HG03045 (cell line): Measurements from ENCODE around the gene PAK4.

Experiments
- ATAC-seq: cut with Tn5 transposase; IDR thresholded peaks from one replicate; pipeline ENCODE4 v1.9.1; 2021; ENCODE audit warnings: mild to moderate bottlenecking, moderate library complexity; ENCODE audit not compliant: unreplicated experiment

Gene PAK4

GRCh38 chr19:39162441-39163043 lies 37.0 kb downstream of the PAK4 start:
- ATAC-seq: no peak

DNA sequence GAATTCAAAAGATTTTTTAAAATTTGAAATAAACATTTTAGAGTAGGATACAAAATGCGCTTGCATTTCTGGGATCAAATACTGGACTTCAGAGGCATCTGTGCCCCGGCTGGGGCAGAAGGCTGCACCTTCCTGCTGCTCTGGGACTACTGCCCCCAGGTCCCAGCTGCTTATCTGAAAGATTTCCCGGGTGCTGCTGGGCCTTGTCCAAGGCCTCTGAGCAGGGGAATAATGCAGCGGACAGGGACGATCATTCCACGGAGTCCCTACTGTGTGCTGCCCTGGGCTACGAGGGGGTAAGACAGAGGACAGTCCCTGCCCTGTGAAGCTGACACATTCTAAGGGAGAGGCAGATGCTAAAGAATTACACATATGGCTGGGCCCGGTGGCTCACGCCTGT lies 38.0 kb downstream of the PAK4 start:
- ATAC-seq: no peak

DNA sequence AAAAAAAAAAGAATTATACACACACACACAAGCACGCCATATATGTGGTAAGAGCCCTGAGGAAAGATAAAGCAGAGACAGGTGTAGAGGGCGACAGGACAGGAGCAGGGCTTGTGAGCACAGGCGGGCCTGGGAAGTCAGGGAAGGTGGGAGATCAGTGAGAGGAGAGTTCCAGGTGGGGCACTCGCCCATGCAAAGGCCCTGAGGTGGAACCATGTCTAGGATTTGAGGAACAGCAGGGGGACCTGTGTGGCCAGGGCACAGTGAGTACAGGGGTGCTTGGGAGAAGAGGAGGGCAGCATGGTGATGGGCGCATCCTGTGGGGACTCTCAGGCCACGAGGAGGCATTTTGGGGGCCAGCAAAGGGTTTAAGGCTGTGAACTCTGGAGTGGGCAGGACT lies 38.7 kb downstream of the PAK4 start:
- no peak for ATAC-seq

DNA sequence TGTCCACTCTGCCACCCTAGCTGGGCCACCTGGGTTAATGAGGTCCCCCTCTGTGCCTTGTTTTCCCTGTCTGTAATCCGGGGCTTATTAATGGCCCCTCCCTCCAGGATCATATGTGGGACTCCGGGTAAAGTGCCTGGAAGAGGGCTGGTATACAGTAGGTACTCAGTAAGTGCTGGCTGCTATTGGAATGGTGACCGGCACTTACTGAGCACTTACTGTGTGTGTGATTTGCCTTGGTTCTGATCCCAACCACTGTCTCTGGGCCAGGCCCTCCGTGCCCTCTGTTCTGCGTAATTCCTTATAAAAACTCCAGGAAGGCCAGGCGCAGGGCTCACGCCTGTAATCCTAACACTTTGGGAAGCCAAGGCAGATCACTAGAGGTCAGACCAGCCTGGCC lies 40.3 kb downstream of the PAK4 start:
- no peak for ATAC-seq

DNA sequence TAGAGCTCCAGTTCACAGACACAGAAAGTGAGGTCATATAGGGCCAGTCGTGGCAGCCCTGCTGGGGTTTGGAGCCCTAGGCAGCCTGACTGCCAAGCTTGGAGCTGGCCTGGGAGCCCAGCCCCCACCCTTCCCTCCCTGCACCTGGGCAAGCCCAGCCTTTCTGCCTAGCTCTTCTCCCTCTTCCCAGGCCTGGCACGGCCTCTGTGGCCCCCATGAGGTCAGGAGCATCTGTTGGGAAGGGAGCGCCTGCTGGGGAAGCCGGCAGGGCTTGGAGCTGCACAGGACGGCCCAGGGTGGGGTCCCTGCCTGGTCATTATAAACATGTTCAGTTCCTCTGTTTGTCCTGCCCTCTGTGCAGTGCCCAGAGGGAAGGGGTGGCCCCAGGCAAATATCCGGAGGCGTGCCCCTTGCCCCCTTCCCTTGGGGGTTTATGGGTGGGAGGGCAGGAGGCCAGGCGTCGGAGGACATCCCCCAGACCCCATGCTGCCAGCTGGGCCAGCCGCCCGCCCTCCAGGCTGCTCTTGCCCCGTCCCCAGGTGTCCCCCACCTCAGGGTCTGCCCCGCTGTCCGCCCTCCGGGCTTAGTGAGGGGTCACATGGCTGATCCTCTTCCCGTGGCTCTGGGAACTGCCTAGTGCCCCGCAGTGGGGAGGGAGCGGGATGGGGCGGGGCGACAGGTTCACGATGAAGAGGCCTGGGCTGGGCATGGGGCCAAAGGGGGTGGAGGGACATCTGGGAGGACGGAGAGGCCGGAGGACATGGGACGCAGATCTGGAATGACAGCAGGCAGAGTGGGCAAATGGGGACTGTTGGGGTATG lies 41.2 kb downstream of the PAK4 start:
- ATAC-seq: no peak

DNA sequence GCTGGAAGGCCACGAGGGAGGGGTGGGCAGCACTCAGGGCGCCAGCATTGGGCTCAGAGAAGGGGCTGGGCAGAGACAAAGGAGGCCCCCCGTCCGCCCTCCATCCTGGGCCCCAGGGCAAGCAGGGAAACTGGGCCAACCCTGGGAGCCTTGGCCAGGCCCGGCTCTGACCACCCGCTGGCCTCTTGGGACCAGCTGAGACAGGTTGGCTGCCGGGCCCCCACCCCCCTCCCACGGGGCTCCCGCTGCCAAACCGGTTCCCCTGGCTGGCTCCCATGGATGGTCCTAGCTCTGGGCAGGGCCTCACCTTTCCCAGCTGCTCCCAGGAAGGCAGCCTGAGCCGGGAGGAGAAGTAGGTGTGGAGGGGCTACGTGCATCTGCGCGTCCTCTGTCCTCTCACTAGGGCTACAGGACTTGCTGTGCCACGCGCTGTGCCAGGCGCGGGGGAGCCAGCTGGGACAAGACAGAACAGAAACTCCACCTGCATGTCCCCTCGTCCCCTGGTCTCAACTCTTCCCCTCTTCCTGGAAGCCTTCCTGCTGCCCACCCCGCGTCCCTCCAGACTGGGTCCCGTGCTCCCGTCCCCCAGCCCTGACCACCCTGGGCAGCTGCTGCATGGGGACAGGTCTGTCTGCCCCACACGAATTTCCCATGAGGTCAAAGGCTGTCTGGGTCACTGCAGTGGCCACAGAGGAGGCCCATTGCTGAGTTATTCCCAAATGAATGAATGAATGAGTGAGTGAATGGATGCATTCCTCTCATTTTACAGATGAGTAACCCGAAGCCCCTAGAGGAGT lies 42.1 kb downstream of the PAK4 start:
- ATAC-seq: no peak

DNA sequence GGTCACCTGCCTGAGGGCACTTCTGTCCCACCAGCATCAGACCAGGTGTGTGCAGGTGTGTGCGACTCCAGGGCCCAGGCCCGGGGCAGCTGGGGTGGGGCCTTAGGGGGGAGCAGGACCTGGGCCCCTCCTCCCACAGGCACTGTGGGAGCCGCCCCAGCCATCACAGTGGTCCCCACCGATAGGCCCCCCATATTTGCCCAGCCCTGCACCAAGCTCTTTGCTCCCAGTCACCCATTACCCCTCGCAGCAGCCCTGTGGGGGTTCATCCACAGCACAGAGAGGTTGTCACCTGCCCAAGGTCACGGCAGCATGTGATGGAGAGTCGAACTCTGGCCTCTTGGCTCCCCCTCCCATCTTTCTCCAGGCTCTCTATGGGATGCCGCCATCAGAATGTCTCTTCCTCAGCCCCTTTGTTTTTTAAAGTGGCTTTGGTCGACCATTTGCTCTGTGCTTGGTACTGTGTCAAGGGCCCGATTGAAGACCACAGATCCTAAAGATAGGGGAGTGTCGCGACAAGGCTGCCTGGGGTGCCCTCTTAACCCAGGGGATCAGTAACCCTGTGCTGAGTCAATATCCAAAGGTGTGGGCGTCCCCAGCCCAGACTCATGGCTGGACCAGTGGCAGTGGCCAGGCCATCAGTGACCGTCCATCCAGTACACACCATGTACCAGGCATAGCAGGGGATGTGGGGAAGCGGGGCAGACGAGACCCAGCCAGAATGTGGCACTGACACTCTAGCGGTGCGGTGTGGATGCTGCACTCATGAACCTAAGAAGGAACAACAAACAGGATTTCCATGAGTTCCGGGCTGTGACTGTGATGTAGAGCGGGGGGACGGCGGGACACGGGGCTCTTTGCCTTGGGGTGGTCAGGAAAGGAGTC lies 42.9 kb downstream of the PAK4 start:
- ATAC-seq: no peak

DNA sequence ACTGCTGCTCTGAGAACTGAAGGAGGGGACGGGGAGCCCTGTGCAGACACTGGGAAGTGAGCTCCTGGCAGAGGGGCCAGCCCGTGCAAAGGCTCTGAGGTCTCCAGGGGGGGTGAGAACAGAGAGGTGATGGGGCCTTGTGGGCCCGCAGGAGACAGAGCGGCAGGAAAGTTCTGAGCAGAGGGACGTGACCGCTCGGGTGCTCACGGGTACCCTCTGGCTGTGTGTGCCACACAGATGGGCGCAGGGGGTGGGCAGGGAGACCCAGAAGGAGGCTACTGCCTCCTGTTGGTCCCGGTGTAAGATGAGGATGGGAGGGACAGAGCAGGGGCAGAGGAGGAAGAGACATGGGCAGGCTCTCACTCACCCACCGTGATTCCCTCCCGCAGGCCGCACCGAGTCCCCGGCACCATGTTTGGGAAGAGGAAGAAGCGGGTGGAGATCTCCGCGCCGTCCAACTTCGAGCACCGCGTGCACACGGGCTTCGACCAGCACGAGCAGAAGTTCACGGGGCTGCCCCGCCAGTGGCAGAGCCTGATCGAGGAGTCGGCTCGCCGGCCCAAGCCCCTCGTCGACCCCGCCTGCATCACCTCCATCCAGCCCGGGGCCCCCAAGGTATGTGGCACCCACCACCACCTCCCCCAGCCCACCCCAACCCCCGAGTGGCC lies 43.7 kb downstream of the PAK4 start:
- ATAC-seq: no peak

DNA sequence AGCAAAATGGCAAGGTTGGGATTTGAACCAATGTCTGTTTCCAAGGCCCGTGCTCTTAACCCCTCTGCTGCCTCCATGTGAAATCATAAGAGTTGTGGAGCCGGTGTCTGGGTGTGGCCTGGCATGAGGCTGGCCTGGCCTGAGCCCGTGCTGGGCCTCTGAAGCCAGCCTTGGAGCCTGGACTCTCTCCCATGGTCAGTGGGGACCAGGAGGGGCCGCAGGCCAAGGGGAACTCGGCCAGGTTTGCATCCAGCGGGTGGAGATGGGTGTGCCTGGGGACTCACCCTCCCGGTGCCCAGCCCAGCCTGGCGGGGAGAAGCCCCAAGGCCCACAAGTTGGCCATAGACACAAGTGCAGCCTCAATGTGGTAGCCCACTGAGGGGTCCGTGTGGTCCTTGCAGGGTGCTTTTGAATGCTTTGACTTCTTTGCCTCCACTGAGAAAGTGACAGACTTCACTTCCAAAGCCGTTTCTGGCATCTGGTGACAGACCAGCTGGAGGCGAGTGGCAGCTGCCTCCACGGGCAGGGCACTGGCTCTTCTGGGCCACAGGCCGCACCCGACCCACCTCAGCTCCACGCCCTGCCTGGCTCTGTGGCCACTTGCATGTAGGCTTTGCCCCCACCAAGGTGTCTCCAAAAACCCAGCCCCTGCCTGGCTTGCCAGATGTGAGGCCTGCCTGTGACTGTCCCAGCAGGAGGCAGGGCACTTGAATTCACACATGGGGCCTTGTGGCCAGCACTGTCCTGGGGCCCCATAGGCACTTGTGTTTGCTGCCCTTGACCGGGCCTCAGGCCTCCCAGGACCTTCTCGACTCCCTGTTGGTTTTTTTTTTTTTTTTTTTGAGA lies 45.0 kb downstream of the PAK4 start:
- ATAC-seq: no peak

- no peak for ATAC-seq
Measured at GRCh38 chr19:39171479-39172465, 46.2 kb downstream of the PAK4 start.

DNA sequence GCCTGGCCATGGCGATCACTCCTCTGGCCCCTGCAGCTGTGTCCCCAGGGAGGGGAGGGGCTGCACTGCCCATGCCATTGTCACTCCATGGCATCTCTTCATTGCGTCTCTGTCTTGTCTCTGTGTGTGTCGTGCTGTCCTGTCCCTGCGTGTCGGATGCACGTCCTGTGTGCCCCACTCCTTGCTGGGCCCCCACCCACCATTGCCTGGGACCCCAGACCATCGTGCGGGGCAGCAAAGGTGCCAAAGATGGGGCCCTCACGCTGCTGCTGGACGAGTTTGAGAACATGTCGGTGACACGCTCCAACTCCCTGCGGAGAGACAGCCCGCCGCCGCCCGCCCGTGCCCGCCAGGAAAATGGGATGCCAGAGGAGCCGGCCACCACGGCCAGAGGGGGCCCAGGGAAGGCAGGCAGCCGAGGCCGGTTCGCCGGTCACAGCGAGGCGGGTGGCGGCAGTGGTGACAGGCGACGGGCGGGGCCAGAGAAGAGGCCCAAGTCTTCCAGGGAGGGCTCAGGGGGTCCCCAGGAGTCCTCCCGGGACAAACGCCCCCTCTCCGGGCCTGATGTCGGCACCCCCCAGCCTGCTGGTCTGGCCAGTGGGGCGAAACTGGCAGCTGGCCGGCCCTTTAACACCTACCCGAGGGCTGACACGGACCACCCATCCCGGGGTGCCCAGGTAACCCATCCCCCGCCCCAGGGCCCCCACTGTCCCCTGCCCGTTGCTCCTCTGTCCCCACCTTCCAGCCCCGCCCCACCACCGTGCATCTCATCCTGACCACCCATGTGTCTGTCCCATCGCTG lies 47.3 kb downstream of the PAK4 start:
- ATAC-seq: no peak

GRCh38 chr19:39173502-39173991 lies 48.0 kb downstream of the PAK4 start:
- ATAC-seq: no peak

GRCh38 chr19:39174142-39174541 lies 48.6 kb downstream of the PAK4 start:
- no peak for ATAC-seq

DNA sequence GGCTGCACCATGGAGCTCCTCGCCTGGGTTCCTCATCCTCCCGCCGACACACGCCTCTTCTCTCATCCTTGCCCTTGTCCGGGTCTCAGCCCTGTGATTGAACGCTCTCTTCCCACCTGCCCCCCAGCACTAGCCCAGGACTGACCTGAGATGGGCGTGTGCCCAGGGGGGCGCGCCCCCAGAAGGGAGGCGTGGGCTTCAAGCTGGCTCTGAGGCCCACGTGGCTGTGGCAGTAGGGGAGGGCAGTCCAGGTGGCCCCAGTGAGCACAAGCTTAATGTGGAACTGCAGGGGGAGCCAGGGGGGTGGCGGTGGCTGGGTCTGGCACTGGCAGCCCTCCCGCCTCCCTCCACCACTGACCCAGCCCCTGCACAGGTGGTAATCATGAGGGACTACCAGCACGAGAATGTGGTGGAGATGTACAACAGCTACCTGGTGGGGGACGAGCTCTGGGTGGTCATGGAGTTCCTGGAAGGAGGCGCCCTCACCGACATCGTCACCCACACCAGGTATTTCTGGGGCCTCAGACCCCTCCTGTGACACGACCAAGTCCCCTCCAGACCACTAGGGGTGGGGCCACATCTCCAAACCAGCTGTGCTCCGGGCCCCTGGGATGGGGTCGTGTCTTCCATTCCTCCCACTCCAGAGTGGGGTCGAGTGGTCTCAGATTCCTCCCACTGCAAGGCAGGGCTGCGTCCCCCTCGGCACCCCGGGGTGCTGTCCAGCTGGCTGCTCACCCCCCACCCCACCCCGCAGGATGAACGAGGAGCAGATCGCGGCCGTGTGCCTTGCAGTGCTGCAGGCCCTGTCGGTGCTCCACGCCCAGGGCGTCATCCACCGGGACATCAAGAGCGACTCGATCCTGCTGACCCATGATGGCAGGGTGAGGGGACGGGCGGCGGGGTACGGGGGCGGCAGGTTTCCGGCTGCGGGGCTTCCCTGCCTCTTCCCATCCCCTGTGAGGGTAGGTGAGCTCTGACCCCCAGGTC lies 49.3 kb downstream of the PAK4 start:
- no peak for ATAC-seq

GRCh38 chr19:39175564-39175963 lies 50.0 kb downstream of the PAK4 start:
- ATAC-seq: no peak

GRCh38 chr19:39177110-39177699 lies 51.6 kb downstream of the PAK4 start:
- no peak for ATAC-seq
